A549 (cell line): ENCODE results near the gene RHOC. TPM values are rescaled to one million over a fixed set of nuclear protein-coding genes. Genes with fewer than 3 reads are reported as not detected.

Experiments used
- ATAC-seq, 2 experiments: fragments of 200-7000 bp in 1 of 2; fragments of >200 bp in 1 of 2; cut with Nextera tagmentation in 1 of 2; cut with Tn5 transposase in 1 of 2; 3 replicates each; pipeline versions ENCODE4 v1.8.0 to v1.9.1; 2018 to 2020; ENCODE audit warnings: mild to moderate bottlenecking in 1 of 2, moderate library complexity in 1 of 2
- CTCF ChIA-PET: fragments of 300-600 bp; sonication (Branson Sonifier 250); formaldehyde crosslinking; extraction: SDS; loops from one replicate; lab custom pipeline; 2021; ENCODE audit warnings: antibody characterized with exemption, inconsistent platforms; lab: Yijun Ruan, JAX
- POLR2A ChIA-PET: fragments of 350-600 bp; formaldehyde crosslinking; extraction: SDS; loops from one replicate; lab custom pipeline; 2021; ENCODE audit warnings: antibody characterized with exemption, inconsistent platforms; lab: Yijun Ruan, JAX
- DNase-seq, 2 experiments: peaks; one replicate each; pipeline versions ENCODE4 v3.0.0 to v3.0.0-alpha.2; 2011 to 2016; ENCODE audit warnings: low read depth in 1 of 2, low spot score in 1 of 2
- FAIRE-seq: peaks from 2 replicates; lab custom pipeline; 2011; peaks lifted over from hg19 to GRCh38; lab: Jason Lieb, UNC
- H3K27ac ChIP-seq, 2 experiments: fragments of >200 bp; sonication (Bioruptor Twin); formaldehyde crosslinking; 3 replicates each; pipeline ENCODE4 v1.5.1; 2016 to 2017
- H3K4me1 ChIP-seq: fragments of >200 bp; sonication (Bioruptor Twin); formaldehyde crosslinking; 3 replicates; pipeline ENCODE4 v1.6.1; 2016
- H3K4me2 ChIP-seq: fragments of >200 bp; sonication (Bioruptor Twin); formaldehyde crosslinking; 3 replicates; pipeline ENCODE4 v1.6.1; 2016
- H3K4me3 ChIP-seq: fragments of >200 bp; sonication (Bioruptor Twin); formaldehyde crosslinking; 3 replicates; pipeline ENCODE4 v1.5.1; 2016
- H3K9me3 ChIP-seq: fragments of >200 bp; sonication (Bioruptor Twin); formaldehyde crosslinking; 3 replicates; pipeline ENCODE4 v1.6.1; 2016
- CBX2 ChIP-seq: fragments of 200-600 bp; sonication (generic); IDR thresholded peaks from 2 replicates; pipeline ENCODE4 v1.6.1; 2016; ENCODE audit warnings: low read depth, mild to moderate bottlenecking, borderline replicate concordance
- CBX8 ChIP-seq: fragments of 200-600 bp; sonication (generic); IDR thresholded peaks from 2 replicates; pipeline ENCODE4 v1.6.1; 2016
- CHD2 ChIP-seq: fragments of 150-350 bp; IDR thresholded peaks from 2 replicates; pipeline ENCODE4 v1.6.1; 2014; ENCODE audit warnings: low read length; ENCODE audit not compliant: partially characterized antibody
- CHD4 ChIP-seq: fragments of 200-600 bp; sonication (generic); IDR thresholded peaks from 2 replicates; pipeline ENCODE4 v1.6.1; 2016; ENCODE audit warnings: antibody characterized with exemption, mild to moderate bottlenecking, borderline replicate concordance
- CTCF ChIP-seq: fragments of >200 bp; sonication (Bioruptor Twin); formaldehyde crosslinking; IDR thresholded peaks from 3 replicates; pipeline ENCODE4 v1.5.1; 2016
- E2F6 ChIP-seq: IDR thresholded peaks from 2 replicates; pipeline ENCODE4 v1.6.1; 2012; ENCODE audit warnings: low read depth, borderline replicate concordance
- EHF ChIP-seq: fragments of 250-450 bp; sonication (Bioruptor Pico); IDR thresholded peaks from 2 replicates; pipeline ENCODE4 v1.5.0; 2020; ENCODE audit warnings: mild to moderate bottlenecking
- EHMT2 ChIP-seq: fragments of 200-600 bp; sonication (generic); IDR thresholded peaks from 2 replicates; pipeline ENCODE4 v1.6.1; 2016; ENCODE audit warnings: antibody characterized with exemption, low read depth, mild to moderate bottlenecking, moderate library complexity
- EP300 ChIP-seq, 2 experiments: fragments of >200 bp; sonication (Bioruptor Twin); formaldehyde crosslinking; IDR thresholded peaks; 2 replicates in 1 of 2; 3 replicates in 1 of 2; pipeline ENCODE4 v1.6.1; 2016 to 2017
- FOXS1 ChIP-seq: fragments of 250-450 bp; sonication (Bioruptor Pico); IDR thresholded peaks from 2 replicates; pipeline ENCODE4 v1.5.0; 2020; ENCODE audit warnings: mild to moderate bottlenecking, moderate library complexity
- GATA3 ChIP-seq: IDR thresholded peaks from 2 replicates; pipeline ENCODE4 v1.6.1; 2012; ENCODE audit warnings: borderline replicate concordance
- HOXA7 ChIP-seq: fragments of 250-450 bp; sonication (Bioruptor Pico); IDR thresholded peaks from 2 replicates; pipeline ENCODE4 v1.5.0; 2020; ENCODE audit warnings: mild to moderate bottlenecking, moderate library complexity
- HOXB13 ChIP-seq: fragments of 250-450 bp; sonication (Bioruptor Pico); IDR thresholded peaks from 2 replicates; pipeline ENCODE4 v1.5.0; 2020; ENCODE audit warnings: low read depth, mild to moderate bottlenecking, moderate library complexity
- HOXB5 ChIP-seq: fragments of 250-450 bp; sonication (Bioruptor Pico); IDR thresholded peaks from 2 replicates; pipeline ENCODE4 v1.5.0; 2020; ENCODE audit warnings: mild to moderate bottlenecking, moderate library complexity
- JUN ChIP-seq, 2 experiments: fragments of >200 bp; sonication (Bioruptor Twin); formaldehyde crosslinking; IDR thresholded peaks; 2 replicates in 1 of 2; 3 replicates in 1 of 2; pipeline ENCODE4 v1.6.1; 2016 to 2017
- JUNB ChIP-seq: fragments of >200 bp; sonication (Bioruptor Twin); formaldehyde crosslinking; IDR thresholded peaks from 2 replicates; pipeline ENCODE4 v1.6.1; 2016
- KDM5A ChIP-seq: fragments of 200-600 bp; sonication (generic); IDR thresholded peaks from 2 replicates; pipeline ENCODE4 v1.6.1; 2016; ENCODE audit warnings: antibody characterized with exemption, mild to moderate bottlenecking
- MAX ChIP-seq: IDR thresholded peaks from 2 replicates; pipeline ENCODE4 v1.6.1; 2012
- NPAS2 ChIP-seq: fragments of 250-450 bp; sonication (Bioruptor Pico); IDR thresholded peaks from 2 replicates; pipeline ENCODE4 v1.8.0; 2022; ENCODE audit warnings: mild to moderate bottlenecking, moderate library complexity, borderline replicate concordance
- PHF8 ChIP-seq: fragments of 200-600 bp; sonication (generic); IDR thresholded peaks from 2 replicates; pipeline ENCODE4 v1.6.1; 2016; ENCODE audit warnings: low read depth, mild to moderate bottlenecking, antibody characterized with exemption, moderate library complexity, borderline replicate concordance
- RAD21 ChIP-seq, 2 experiments: fragments of >200 bp in 1 of 2; sonication (Bioruptor Twin) in 1 of 2; formaldehyde crosslinking in 1 of 2; IDR thresholded peaks in 1 of 2; conservative IDR thresholded peaks in 1 of 2; 2 replicates in 1 of 2; 3 replicates in 1 of 2; pipeline ENCODE4 v1.6.1; 2012 to 2018; ENCODE audit warnings: inconsistent platforms in 1 of 2
- RARB ChIP-seq: fragments of 250-450 bp; sonication (Bioruptor Pico); IDR thresholded peaks from 2 replicates; pipeline ENCODE4 v1.8.0; 2021; ENCODE audit warnings: mild to moderate bottlenecking, moderate library complexity
- REST ChIP-seq: fragments of 200-600 bp; sonication (generic); IDR thresholded peaks from 2 replicates; pipeline ENCODE4 v1.6.1; 2016; ENCODE audit warnings: antibody characterized with exemption, mild to moderate bottlenecking, moderate library complexity
- RFX5 ChIP-seq: fragments of 450-650 bp; IDR thresholded peaks from 2 replicates; pipeline ENCODE4 v1.7.1; 2014; ENCODE audit warnings: antibody characterized with exemption, mild to moderate bottlenecking, moderate library complexity
- SMC3 ChIP-seq: fragments of >200 bp; sonication (Bioruptor Twin); formaldehyde crosslinking; IDR thresholded peaks from 3 replicates; pipeline ENCODE4 v1.6.1; 2018; ENCODE audit warnings: inconsistent platforms
- SREBF2 ChIP-seq: fragments of 450-650 bp; IDR thresholded peaks from 2 replicates; pipeline ENCODE4 v1.6.1; 2014; ENCODE audit warnings: mild to moderate bottlenecking, moderate library complexity
- TP53 ChIP-seq: fragments of 250-450 bp; sonication (Bioruptor Pico); IDR thresholded peaks from 2 replicates; pipeline ENCODE4 v1.5.0; 2021; ENCODE audit warnings: mild to moderate bottlenecking, moderate library complexity
- ZC3H11A ChIP-seq: fragments of 450-650 bp; IDR thresholded peaks from 2 replicates; pipeline ENCODE4 v1.6.1; 2014; ENCODE audit warnings: antibody characterized with exemption, mild to moderate bottlenecking
- ZFP36 ChIP-seq: fragments of 450-650 bp; IDR thresholded peaks from 2 replicates; pipeline ENCODE4 v1.6.1; 2014; ENCODE audit warnings: borderline replicate concordance; ENCODE audit not compliant: partially characterized antibody
- WGBS: methylation state at CpG from one replicate; pipeline ENCODE4 v1.1.6; 2017; ENCODE audit errors: missing lambda C conversion rate; 5-methylcytosine and 5-hydroxymethylcytosine counted together
- polyA plus RNA-seq, 4 experiments: library from polyadenylated mRNA; depleted of rRNA in 3 of 4; stranded (reverse); fragments of >200 nt; fragmentation: RNase III in 1 of 4; extraction: RNeasy Plus Mini Kit Qiagen cat#74134 plus additional on column Dnase treatment in 1 of 4; gene quantifications; 2 replicates in 3 of 4; 3 replicates in 1 of 4; pipeline ENCODE4 v1.2.3, GENCODE V29; 2011 to 2017

RHOC gene
- polyA plus RNA-seq, 2 of the 4 experiments (the other 2 are of a cell fraction): 255 to 296 TPM

- H3K4me1 ChIP-seq: no peaks in the 10 kb centered on the region
- ChIA-PET POLR2A (no interaction called here), CTCF (interaction anchor here (18.0 kb wide), 1 partner anchor 80 kb away, joined by 576 read pairs; no protein-coding TSS in a partner anchor)
- DNase-seq: no peak
- no peak for ATAC-seq
- no peak overlapping the region for H3K4me3 ChIP-seq
- 73% methylated on average over 6 of the region's 8 CpGs for WGBS
- FAIRE-seq: no peak
- H3K9me3 ChIP-seq: no peaks in the 10 kb centered on the region
- H3K27ac ChIP-seq: no peak overlapping the region
- no peak for TF ChIP-seq PHF8
- no peak for TF ChIP-seq RARB
- no peak for TF ChIP-seq JUNB
- no peak for TF ChIP-seq HOXB13 (CRISPR knock-in tag)
- TF ChIP-seq HOXB5: no peak
- TF ChIP-seq GATA3: no peak
- no peak for TF ChIP-seq EP300 (IDR thresholded peaks at IDR 0.05)
- TF ChIP-seq SMC3: no peak
- no peak for TF ChIP-seq REST
- TF ChIP-seq EHMT2: no peak
- TF ChIP-seq NPAS2 (CRISPR knock-in tag): no peak
- no peak for TF ChIP-seq CBX2
- no peak for TF ChIP-seq RAD21 (conservative IDR thresholded peaks at IDR 0.05 in 1 of 2, IDR thresholded peaks at IDR 0.05 in 1 of 2)
- TF ChIP-seq CBX8: no peak
- no peak for TF ChIP-seq CHD2
- no peak for TF ChIP-seq MAX
- no peak for TF ChIP-seq EHF (CRISPR knock-in tag)
- no peak for TF ChIP-seq KDM5A
- H3K4me2 ChIP-seq: no peak overlapping the region
Observed at GRCh38 chr1:112723511-112723839, 16.5 kb upstream of the RHOC start.

GRCh38 chr1:112722601-112723510 lies 15.9 kb upstream of the RHOC start:
- ATAC-seq: no peak
- no peak overlapping the region for H3K4me2 ChIP-seq
- WGBS: 87% methylated on average over 20 of the region's 35 CpGs
- no peak overlapping the region for H3K4me3 ChIP-seq
- no peak overlapping the region for H3K27ac ChIP-seq
- TF ChIP-seq CHD4: no peak
- TF ChIP-seq JUNB: no peak
- TF ChIP-seq HOXB13 (CRISPR knock-in tag): no peak
- TF ChIP-seq RARB: no peak
- TF ChIP-seq EHMT2: no peak
- no peak for TF ChIP-seq CBX2
- TF ChIP-seq HOXA7 (CRISPR knock-in tag): no peak
- no peak for TF ChIP-seq RFX5
- TF ChIP-seq KDM5A: no peak
- no peak for TF ChIP-seq SREBF2
- no peak for TF ChIP-seq FOXS1
- TF ChIP-seq CTCF: no peak
- no peak for TF ChIP-seq ZC3H11A
- TF ChIP-seq E2F6: no peak
- TF ChIP-seq HOXB5: no peak
- TF ChIP-seq JUN (IDR thresholded peaks at IDR 0.05): no peak
- no peak for TF ChIP-seq ZFP36
- no peak for TF ChIP-seq TP53 (CRISPR knock-in tag)
- no peak for TF ChIP-seq GATA3
- no peak for TF ChIP-seq CHD2
- H3K9me3 ChIP-seq: no peaks in the 10 kb centered on the region
- no peak for DNase-seq
- POLR2A ChIA-PET: no interaction called here
- H3K4me1 ChIP-seq: no peaks in the 10 kb centered on the region
- FAIRE-seq: no peak
- CTCF ChIA-PET: interaction anchor here (0.6 to 18.0 kb wide), 5 partner anchors 8 to 158 kb away, joined by 3 to 576 read pairs (median 4); no protein-coding TSS in a partner anchor
